Natural killer cell (primary cell): ENCODE measurements around the gene MYH14. TPM values are rescaled to one million over a fixed set of nuclear protein-coding genes. Genes with fewer than 3 reads are reported as not detected.

Source experiments
- ATAC-seq, 3 donors: fragments of 150-1000 bp in 2 of 3; fragments of 200-7000 bp in 1 of 3; cut with Tn5 transposase; 1 replicate in 1 of 3; 2 replicates in 2 of 3; pipeline ENCODE4 v1.10.0; 2021; ENCODE audit warnings: mild to moderate bottlenecking in 2 of 3, moderate library complexity in 2 of 3
- DNase-seq, 2 donors: peaks; one replicate each; pipeline versions ENCODE4 v3.0.0 to v3.0.0-alpha.2; 2013 to 2021; ENCODE audit warnings: mixed read lengths in 1 of 2
- H3K27ac ChIP-seq: one replicate; pipeline ENCODE4 v1.5.1; 2013; ENCODE audit warnings: mild to moderate bottlenecking, low read length
- H3K27me3 ChIP-seq: one replicate; pipeline ENCODE4 v1.6.1; 2013; ENCODE audit warnings: low read length; ENCODE audit not compliant: control insufficient read depth, insufficient read depth
- H3K36me3 ChIP-seq: one replicate; pipeline ENCODE4 v1.6.1; 2013; ENCODE audit warnings: low read length; ENCODE audit not compliant: control insufficient read depth, insufficient read depth
- H3K4me1 ChIP-seq: one replicate; pipeline ENCODE4 v1.6.1; 2013; ENCODE audit warnings: low read length; ENCODE audit not compliant: control insufficient read depth, insufficient read depth
- H3K4me3 ChIP-seq: one replicate; pipeline ENCODE4 v1.5.1; 2013; ENCODE audit warnings: low read length
- H3K9me3 ChIP-seq: one replicate; pipeline ENCODE4 v1.6.1; 2013; ENCODE audit warnings: low read length; ENCODE audit not compliant: control insufficient read depth, insufficient read depth
- H3K27ac Mint-ChIP-seq, 2 donors: one replicate each; pipeline ENCODE4 v1.8.0; 2022; ENCODE audit warnings: mild to moderate bottlenecking in 2 of 2, mixed read lengths in 2 of 2, moderate library complexity in 1 of 2
- H3K27me3 Mint-ChIP-seq, 2 donors: one replicate each; pipeline ENCODE4 v1.8.0; 2022; ENCODE audit warnings: low read depth in 2 of 2, mixed read lengths in 2 of 2
- H3K36me3 Mint-ChIP-seq: one replicate; pipeline ENCODE4 v1.8.0; 2022; ENCODE audit warnings: mixed read lengths
- H3K4me1 Mint-ChIP-seq, 2 donors: one replicate each; pipeline ENCODE4 v1.8.0; 2022; ENCODE audit warnings: mixed read lengths in 2 of 2
- H3K4me3 Mint-ChIP-seq: one replicate; pipeline ENCODE4 v1.8.0; 2022; ENCODE audit warnings: mild to moderate bottlenecking, moderate library complexity, mixed read lengths
- H3K9me3 Mint-ChIP-seq, 2 donors: one replicate each; pipeline ENCODE4 v1.8.0; 2022; ENCODE audit warnings: mixed read lengths in 2 of 2
- CTCF ChIP-seq: fragments of 200-600 bp; IDR thresholded peaks from one replicate; pipeline ENCODE4 v1.8.0; 2022; ENCODE audit warnings: antibody characterized with exemption
- WGBS: methylation state at CpG from one replicate; pipeline ENCODE4 v1.1.7; 2013; ENCODE audit warnings: missing lambda C conversion rate; ENCODE audit not compliant: insufficient coverage; 5-methylcytosine and 5-hydroxymethylcytosine counted together
- intact Hi-C: fragments of 100-400 bp; cut with micrococcal nuclease; formaldehyde crosslinking; loops from one replicate; pipeline ENCODE4 v1.14.2; 2022
- total RNA-seq, 4 donors: library from RNA; stranded (reverse); fragments of 120-200 nt in 1 of 4; gene quantifications; one replicate each; pipeline versions ENCODE4 v1.2.3 to v1.2.4, GENCODE V29; 2013 to 2022

Gene MYH14
- total RNA-seq, 3 donors from 2014 or later (not counting 1 experiment from before 2014, with no cell fraction given) = not detected

GRCh38 chr19:50286443-50286842 lies 83.0 kb downstream of the MYH14 start:
- intact Hi-C loops = no loop called here
- Histone ChIP-seq H3K4me1 (no peaks in the 10 kb centered on the region), H3K27ac (no peak overlapping the region), H3K4me3 (no peak overlapping the region), H3K36me3 (no peaks in the 10 kb centered on the region), H3K9me3 (peaks cover 6% of the 10 kb centered on the region), H3K27me3 (no peaks in the 10 kb centered on the region)
- H3K36me3 Mint-ChIP-seq = no peaks in the 10 kb centered on the region
- no peak overlapping the region for H3K27ac Mint-ChIP-seq
- 97% methylated on average over 18 of the region's 18 CpGs for WGBS
- H3K27me3 Mint-ChIP-seq = peaks cover 5 to 10% of the 10 kb centered on the region in 2 donors
- peaks cover 2 to 9% of the 10 kb centered on the region in 2 donors for H3K9me3 Mint-ChIP-seq
- DNase-seq = no peak
- H3K4me3 Mint-ChIP-seq = no peak overlapping the region
- H3K4me1 Mint-ChIP-seq = no peaks in the 10 kb centered on the region
- no peak for TF ChIP-seq CTCF
- ATAC-seq = no peak

GRCh38 chr19:50287331-50287730 lies 83.9 kb downstream of the MYH14 start:
- 100% methylated on average over 1 of the region's 2 CpGs for WGBS
- Mint-ChIP-seq H3K27ac (no peak overlapping the region), H3K4me3 (no peak overlapping the region), H3K27me3 (peaks cover 5 to 10% of the 10 kb centered on the region in 2 donors), H3K4me1 (no peaks in the 10 kb centered on the region), H3K36me3 (no peaks in the 10 kb centered on the region), H3K9me3 (peaks cover 2 to 9% of the 10 kb centered on the region in 2 donors)
- no peak for TF ChIP-seq CTCF
- Histone ChIP-seq H3K36me3 (no peaks in the 10 kb centered on the region), H3K27me3 (no peaks in the 10 kb centered on the region), H3K4me3 (no peak overlapping the region), H3K4me1 (no peaks in the 10 kb centered on the region), H3K27ac (no peak overlapping the region), H3K9me3 (peaks cover 6% of the 10 kb centered on the region)
- DNase-seq (no peak), ATAC-seq (no peak)
- intact Hi-C loops = no loop called here

GRCh38 chr19:50288954-50289353 lies 85.5 kb downstream of the MYH14 start:
- Histone ChIP-seq H3K4me3 (no peak overlapping the region), H3K27me3 (no peaks in the 10 kb centered on the region), H3K9me3 (peaks cover 6% of the 10 kb centered on the region), H3K27ac (no peak overlapping the region), H3K4me1 (no peaks in the 10 kb centered on the region), H3K36me3 (no peaks in the 10 kb centered on the region)
- intact Hi-C loops = no loop called here
- Mint-ChIP-seq H3K36me3 (no peaks in the 10 kb centered on the region), H3K4me1 (no peaks in the 10 kb centered on the region), H3K27ac (no peak overlapping the region), H3K4me3 (no peak overlapping the region), H3K9me3 (peaks cover 2 to 9% of the 10 kb centered on the region in 2 donors), H3K27me3 (peaks cover 11 to 17% of the 10 kb centered on the region in 2 donors)
- WGBS = 88% methylated on average over 5 of the region's 5 CpGs
- ATAC-seq (no peak), DNase-seq (no peak)
- no peak for TF ChIP-seq CTCF

GRCh38 chr19:50290011-50290410 lies 86.6 kb downstream of the MYH14 start:
- H3K4me1 ChIP-seq = no peaks in the 10 kb centered on the region
- no peaks in the 10 kb centered on the region for H3K36me3 ChIP-seq
- no peak for DNase-seq
- H3K9me3 ChIP-seq = peaks cover 6% of the 10 kb centered on the region
- intact Hi-C loops = no loop called here
- Mint-ChIP-seq H3K27me3 (peaks cover 12 to 17% of the 10 kb centered on the region in 2 donors), H3K9me3 (peaks cover 2 to 9% of the 10 kb centered on the region in 2 donors), H3K4me1 (no peaks in the 10 kb centered on the region), H3K4me3 (no peak overlapping the region), H3K27ac (no peak overlapping the region), H3K36me3 (no peaks in the 10 kb centered on the region)
- no peak for ATAC-seq
- H3K27me3 ChIP-seq = no peaks in the 10 kb centered on the region
- 82% methylated on average over 4 of the region's 6 CpGs for WGBS
- H3K27ac ChIP-seq = no peak overlapping the region
- no peak overlapping the region for H3K4me3 ChIP-seq
- TF ChIP-seq CTCF = no peak
